ENCODE data around the gene SENP6. TPM values are rescaled to one million over a fixed set of nuclear protein-coding genes. Genes with fewer than 3 reads are reported as not detected.

The SENP6 gene
- total RNA-seq, 4 donors from 2014 or later: 108 to 192 (median 128) TPM

GRCh38 chr6:75643173-75643572, 41.5 kb downstream of the SENP6 start:
- TF ChIP-seq POLR2AphosphoS5 (IDR thresholded peaks at IDR 0.05) (no peak), POLR2A (IDR thresholded peaks at IDR 0.05) (no peak), CTCF (IDR thresholded peaks at IDR 0.05) (no peak), EP300 (IDR thresholded peaks at IDR 0.05) (no peak)
- Histone ChIP-seq H3K4me3 (no peak overlapping the region), H3K27ac (no peak overlapping the region), H3K27me3 (no peaks in the 10 kb centered on the region), H3K36me3 (peaks cover 0 to 47% of the 10 kb centered on the region in 2 donors), H3K9me3 (no peaks in the 10 kb centered on the region), H3K4me1 (no peaks in the 10 kb centered on the region)
- 85 to 100% methylated on average over 1 of the region's 1 CpG for WGBS, 2 donors (ENCODE audit: low coverage in 1 of 2)
- no peak for ATAC-seq

GRCh38 chr6:75656479-75656878, 54.8 kb downstream of the SENP6 start:
- Histone ChIP-seq H3K9me3 (no peaks in the 10 kb centered on the region), H3K27ac (no peak overlapping the region), H3K4me1 (peaks cover 0 to 6% (median 0%) of the 10 kb centered on the region in 3 donors), H3K27me3 (no peaks in the 10 kb centered on the region), H3K36me3 (peaks cover 4 to 62% of the 10 kb centered on the region in 2 donors), H3K4me3 (no peak overlapping the region)
- ATAC-seq: no peak
- no peak for TF ChIP-seq EP300 (IDR thresholded peaks at IDR 0.05)
- no peak for TF ChIP-seq POLR2A (IDR thresholded peaks at IDR 0.05)
- no peak for TF ChIP-seq CTCF (IDR thresholded peaks at IDR 0.05)

DNA sequence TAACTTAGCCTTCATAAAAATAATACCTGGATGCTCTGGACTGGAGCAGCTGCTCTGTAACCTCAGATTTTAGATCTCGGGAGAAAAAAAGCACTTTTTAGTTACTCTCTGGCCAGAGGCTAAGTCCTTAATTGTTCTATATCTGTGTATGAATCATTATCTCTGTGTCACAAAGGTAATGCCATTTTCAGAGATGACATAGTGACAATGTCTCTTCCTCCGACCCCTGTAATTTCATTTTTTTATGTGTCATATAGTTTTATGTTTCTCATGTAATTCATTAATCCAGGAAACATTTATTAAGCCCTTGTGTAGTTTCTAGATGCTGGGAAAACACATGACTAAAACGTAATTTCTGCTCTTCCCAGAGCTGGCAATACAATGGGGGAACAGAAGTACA, 55.6 kb downstream of the SENP6 start:
- Histone ChIP-seq H3K9me3 (no peaks in the 10 kb centered on the region), H3K36me3 (peaks cover 5 to 62% of the 10 kb centered on the region in 2 donors), H3K27me3 (no peaks in the 10 kb centered on the region), H3K27ac (no peak overlapping the region), H3K4me3 (no peak overlapping the region), H3K4me1 (peaks cover 0 to 6% (median 0%) of the 10 kb centered on the region in 3 donors)
- 63 to 81% methylated on average over 3 of the region's 3 CpGs for WGBS, 2 donors (ENCODE audit: low coverage in 1 of 2)
- TF ChIP-seq POLR2AphosphoS5 (IDR thresholded peaks at IDR 0.05) (no peak), EP300 (IDR thresholded peaks at IDR 0.05) (no peak), CTCF (IDR thresholded peaks at IDR 0.05) (no peak), POLR2A (IDR thresholded peaks at IDR 0.05) (no peak)
- no peak for ATAC-seq

DNA sequence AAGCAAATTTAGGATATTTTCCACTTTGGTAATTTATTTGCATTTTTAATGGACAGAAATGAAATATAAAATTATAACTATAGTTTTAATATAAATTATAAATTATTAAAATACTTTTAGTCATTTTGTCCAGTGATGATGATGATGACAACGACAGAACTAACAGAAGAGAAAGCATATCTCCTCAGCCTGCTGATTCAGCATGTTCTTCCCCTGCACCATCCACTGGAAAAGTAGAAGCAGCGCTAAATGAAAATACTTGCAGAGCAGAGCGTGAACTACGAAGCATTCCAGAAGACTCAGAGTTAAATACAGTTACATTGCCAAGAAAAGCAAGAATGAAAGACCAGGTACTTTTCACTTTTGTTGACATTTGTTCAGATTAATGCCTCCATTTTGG, 64.9 kb downstream of the SENP6 start:
- Histone ChIP-seq H3K4me3 (no peak overlapping the region), H3K9me3 (no peaks in the 10 kb centered on the region), H3K36me3 (peaks cover 0 to 73% of the 10 kb centered on the region in 2 donors), H3K27me3 (no peaks in the 10 kb centered on the region), H3K27ac (no peak overlapping the region), H3K4me1 (peaks cover 0 to 13% (median 0%) of the 10 kb centered on the region in 3 donors)
- no peak for TF ChIP-seq EP300 (IDR thresholded peaks at IDR 0.05)
- TF ChIP-seq CTCF (IDR thresholded peaks at IDR 0.05): no peak
- 68 to 92% methylated on average over 4 of the region's 4 CpGs for WGBS, 2 donors (ENCODE audit: low coverage in 1 of 2)
- ATAC-seq: no peak

DNA sequence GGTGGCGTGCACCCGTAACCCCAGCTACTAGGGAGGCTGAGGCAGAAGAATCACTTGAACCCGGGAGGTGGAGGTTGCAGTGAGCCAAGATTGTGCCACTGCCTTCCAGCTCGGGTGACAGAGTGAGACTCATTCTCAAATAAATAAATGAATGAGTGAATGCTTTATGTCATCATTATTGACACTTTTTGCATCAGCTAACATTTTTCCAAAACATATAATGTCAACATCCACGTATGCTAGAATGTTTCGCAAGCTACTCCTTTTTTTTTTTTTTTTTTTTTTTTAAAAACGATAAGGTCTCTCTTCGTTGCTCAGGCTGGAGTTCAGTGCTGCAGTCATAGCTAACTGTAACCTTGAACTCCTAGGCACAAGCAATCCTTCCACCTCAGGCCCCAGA, 72.2 kb downstream of the SENP6 start:
- Histone ChIP-seq H3K9me3 (no peaks in the 10 kb centered on the region), H3K36me3 (peaks cover 9 to 87% of the 10 kb centered on the region in 2 donors), H3K4me1 (peaks cover 0 to 13% (median 0%) of the 10 kb centered on the region in 3 donors), H3K27ac (no peak overlapping the region), H3K4me3 (no peak overlapping the region), H3K27me3 (no peaks in the 10 kb centered on the region)
- WGBS, 2 donors (ENCODE audit: low coverage in 1 of 2): 84 to 87% methylated on average over 6 to 8 of the region's 8 CpGs
- no peak for ATAC-seq
- TF ChIP-seq POLR2AphosphoS5 (IDR thresholded peaks at IDR 0.05) (no peak), CTCF (IDR thresholded peaks at IDR 0.05) (no peak), POLR2A (IDR thresholded peaks at IDR 0.05) (no peak), EP300 (IDR thresholded peaks at IDR 0.05) (no peak)

Measured in gastroesophageal sphincter (tissue), 4 donors.